Measurements from ENCODE around the gene BPI.
"Not testable (repeated sequence)": the region's sequence is repeated elsewhere in the genome, so short reads cannot be mapped to it uniquely, and the experiment has no call there.

Gene BPI

GRCh38 chr20:38338849-38339520, 35.0 kb downstream of the BPI start:
- no peak for DNase-seq

- DNase-seq = not testable (repeated sequence)
Measured at GRCh38 chr20:38339521-38339896, 35.6 kb downstream of the BPI start.

- no peak for DNase-seq
Measured at GRCh38 chr20:38339997-38340396, 36.0 kb downstream of the BPI start.

- no peak for DNase-seq
Measured at GRCh38 chr20:38340693-38341092, 36.7 kb downstream of the BPI start.

GRCh38 chr20:38342216-38342615, 38.3 kb downstream of the BPI start:
- DNase-seq = no peak

GRCh38 chr20:38342713-38343310, 38.9 kb downstream of the BPI start:
- no peak for DNase-seq

GRCh38 chr20:38343311-38344106, 39.6 kb downstream of the BPI start:
- no peak for DNase-seq

- no peak for DNase-seq
Measured at GRCh38 chr20:38344107-38344701, 40.2 kb downstream of the BPI start.

GRCh38 chr20:38345643-38346042, 41.7 kb downstream of the BPI start:
- no peak for DNase-seq

- no peak for DNase-seq
Measured at GRCh38 chr20:38346247-38346651, 42.3 kb downstream of the BPI start, which contains the start of gene LBP. TSS of gene LBP (plus strand) at chr20:38346482. CDS start at chr20:38346517, 35 bp downstream.

- no peak for DNase-seq
Measured at GRCh38 chr20:38346741-38347140, 42.8 kb downstream of the BPI start.

- DNase-seq = no peak
Measured at GRCh38 chr20:38349856-38350255, 45.9 kb downstream of the BPI start.

GRCh38 chr20:38350879-38351775, 47.2 kb downstream of the BPI start:
- DNase-seq = no peak

- no peak for DNase-seq
Measured at GRCh38 chr20:38353316-38353715, 49.4 kb downstream of the BPI start.

GRCh38 chr20:38354227-38354626, 50.3 kb downstream of the BPI start:
- DNase-seq = no peak

GRCh38 chr20:38355161-38356012, 51.4 kb downstream of the BPI start:
- DNase-seq = no peak

GRCh38 chr20:38357653-38358207, 53.8 kb downstream of the BPI start:
- DNase-seq = no peak

- DNase-seq = no peak
Measured at GRCh38 chr20:38358556-38358955, 54.6 kb downstream of the BPI start.

GRCh38 chr20:38363004-38363747, 59.2 kb downstream of the BPI start:
- DNase-seq = no peak

- DNase-seq = no peak
Measured at GRCh38 chr20:38369389-38369788, 65.4 kb downstream of the BPI start.

Measured in NCI-H1436 (cell line).